ENCODE results near the gene CBX3. TPM values are rescaled to one million over a fixed set of nuclear protein-coding genes. Genes with fewer than 3 reads are reported as not detected.

The CBX3 gene
- total and polyA plus RNA-seq, 2 of the 8 experiments (the other 6 are each of a cell fraction or from before 2014, with no cell fraction given) = 71.3 to 258 TPM

- Histone ChIP-seq H2AK5ac (ENCODE audit: low read depth, low read length) (no peak overlapping the region), H3K9ac (replicated peaks in 1 of 4; ENCODE audit: extremely low read depth in 1 of 4, low read depth in 3 of 4, low read length in 3 of 4) (no peak overlapping the region), H3K27ac (ENCODE audit: low read depth, low read length) (no peak overlapping the region), H3K27me3 (replicated peaks in 1 of 4; ENCODE audit: control insufficient read depth in 3 of 4, extremely low read depth in 1 of 4, insufficient read depth in 3 of 4, low read length in 3 of 4) (no peaks in the 10 kb centered on the region), H2BK5ac (ENCODE audit: low read depth, low read length) (no peak overlapping the region), H2AFZ (ENCODE audit: low read length) (no peak overlapping the region), H3K23ac (ENCODE audit: insufficient read length) (no peak overlapping the region), H2BK120ac (replicated peaks; ENCODE audit: low read depth, low read length) (no peak overlapping the region), H3K23me2 (ENCODE audit: low read depth, low read length) (no peaks in the 10 kb centered on the region), H3K79me1 (ENCODE audit: low read depth, low read length) (peaks cover 2% of the 10 kb centered on the region; the same call in 1 of the 2 replicates), H2BK12ac (ENCODE audit: low read depth, low read length) (no peak overlapping the region), H3K9me3 (ENCODE audit: insufficient read depth in 2 of 2, low read depth in 1 of 2, low read length in 1 of 2) (peaks cover 0 to 10% of the 10 kb centered on the region in 2 experiments; a peak in 1 of 4 replicates), H3K14ac (ENCODE audit: insufficient read length) (no peak overlapping the region), H3K4ac (replicated peaks; ENCODE audit: insufficient read length, low read depth, low read length) (no peak overlapping the region), H3K56ac (replicated peaks; ENCODE audit: insufficient read length, low read depth, low read length) (no peak overlapping the region), H3K4me2 (ENCODE audit: insufficient read depth in 1 of 2, low read depth in 2 of 2, low read length in 2 of 2) (no peak overlapping the region), H3K79me2 (ENCODE audit: control insufficient read depth in 1 of 2, insufficient read depth in 2 of 2, low read length in 2 of 2) (peaks cover 0 to 12% of the 10 kb centered on the region in 2 experiments; a peak in 2 of 4 replicates), H3K18ac (ENCODE audit: extremely low read depth, low read length) (no peak overlapping the region), H3K4me1 (replicated peaks in 1 of 4; ENCODE audit: control insufficient read depth in 3 of 4, insufficient read depth in 4 of 4, low read length in 3 of 4) (peaks cover 0 to 5% (median 0%) of the 10 kb centered on the region in 4 experiments; a peak in 1 of 7 replicates), H4K91ac (replicated peaks; ENCODE audit: insufficient read length, low read length) (no peak overlapping the region), H2BK15ac (ENCODE audit: low read length) (no peak overlapping the region), H2BK20ac (ENCODE audit: low read length) (no peak overlapping the region), H3K4me3 (ENCODE audit: extremely low read depth in 1 of 4, insufficient read depth in 2 of 4, low read depth in 3 of 4, low read length in 4 of 4) (no peak overlapping the region), H4K8ac (ENCODE audit: extremely low read depth, insufficient read depth, low read length) (no peak overlapping the region), H4K20me1 (replicated peaks in 1 of 2; ENCODE audit: control insufficient read depth in 1 of 2, insufficient read depth in 2 of 2, low read length in 2 of 2) (peaks cover 0 to 5% of the 10 kb centered on the region in 2 experiments), H3K36me3 (ENCODE audit: control insufficient read depth in 2 of 4, insufficient read depth in 4 of 4, low read length in 3 of 4) (peaks cover 4 to 14% (median 6%) of the 10 kb centered on the region in 4 experiments; a peak in 4 of 8 replicates), H4K5ac (ENCODE audit: insufficient read length, low read depth, low read length) (no peak overlapping the region)
- POLR2A ChIA-PET (ENCODE audit: partially characterized antibody) = interaction anchor here (1.0 to 17.3 kb wide), 12 partner anchors 8 to 232 kb away, joined by 3 to 578 read pairs (median 4); partner anchors contain the start of genes CBX3, HNRNPA2B1 and NFE2L3
- WGBS, 2 experiments (ENCODE audit: extremely low coverage in 1 of 2, insufficient coverage in 1 of 2, insufficient read length in 1 of 2, insufficient replicate concordance in 2 of 2, low coverage in 1 of 2, low lambda C conversion rate in 2 of 2, missing lambda C conversion rate in 1 of 2) = 85% methylated on average over 5 of the region's 5 CpGs; no CpG with 5 or more reads in 1 of the 2 experiments
- DNase-seq (ENCODE audit: low read depth in 1 of 2, low spot score in 2 of 2) (no peak), FAIRE-seq (no peak)
- CTCF ChIA-PET (ENCODE audit: partially characterized antibody) = interaction anchor here (0.6 to 4.8 kb wide), 11 partner anchors 12 to 636 kb away, joined by 3 to 46 read pairs (median 6); no protein-coding TSS in a partner anchor
- TF ChIP-seq RAD21 (IDR thresholded peaks at IDR 0.05 in 1 of 2, conservative IDR thresholded peaks at IDR 0.05 in 1 of 2; ENCODE audit: low read depth in 2 of 2, low read length in 2 of 2) (no peak), SP1 (IDR thresholded peaks at IDR 0.05; ENCODE audit: low read depth, low read length) (no peak), CHD2 (IDR thresholded peaks at IDR 0.05; ENCODE audit: low read length) (no peak), TCF12 (IDR thresholded peaks at IDR 0.05; ENCODE audit: low read depth, low read length) (no peak), TAF1 (IDR thresholded peaks at IDR 0.05; ENCODE audit: low read depth, low read length) (no peak), FOSL1 (IDR thresholded peaks at IDR 0.05; ENCODE audit: insufficient read depth, low read depth, low read length) (no peak), KDM1A (IDR thresholded peaks at IDR 0.05; ENCODE audit: borderline replicate concordance, low read length) (no peak), POLR2AphosphoS5 (IDR thresholded peaks at IDR 0.05; ENCODE audit: low read depth, low read length) (no peak), NRF1 (IDR thresholded peaks at IDR 0.05; ENCODE audit: low read depth, low read length) (no peak), TBP (IDR thresholded peaks at IDR 0.05; ENCODE audit: low read depth, low read length) (no peak), BCL11A (IDR thresholded peaks at IDR 0.05; ENCODE audit: low read depth in 2 of 2, low read length in 2 of 2) (no peak), RFX5 (IDR thresholded peaks at IDR 0.05; ENCODE audit: borderline replicate concordance, low read depth, low read length) (no peak), BACH1 (IDR thresholded peaks at IDR 0.05; ENCODE audit: low read length) (no peak), CTBP2 (IDR thresholded peaks at IDR 0.05; ENCODE audit: borderline replicate concordance, insufficient read depth, insufficient read length, low read length) (no peak)
Measured at GRCh38 chr7:26180792-26181198, 20.8 kb upstream of the CBX3 start.

Data from H1 (cell line).